PC-3 (cell line): ENCODE results near the gene WFS1. TPM values are rescaled to one million over a fixed set of nuclear protein-coding genes. Genes with fewer than 3 reads are reported as not detected.

Experiments used
- ATAC-seq: fragments of 200-7000 bp; cut with Tn5 transposase; 2 replicates; pipeline ENCODE4 v1.9.1; 2020; ENCODE audit warnings: mild to moderate bottlenecking, moderate library complexity
- BruUV-seq: library from RNA; stranded (reverse); fragments of 400-500 nt; replicated peaks from 2 replicates; lab custom pipeline; 2021; lab: Mats Ljungman, UMichigan
- CTCF ChIA-PET: fragments of 300-600 bp; sonication (Branson Sonifier 250); formaldehyde crosslinking; loops from one replicate; lab custom pipeline; 2022; ENCODE audit warnings: antibody characterized with exemption; lab: Charles Lee
- POLR2A ChIA-PET: fragments of 300-600 bp; sonication (Branson Sonifier 250); formaldehyde crosslinking; loops from one replicate; lab custom pipeline; 2022; ENCODE audit warnings: antibody characterized with exemption; ENCODE audit not compliant: unreplicated experiment; lab: Charles Lee
- DNase-seq: peaks from one replicate; pipeline ENCODE4 v3.0.0-alpha.2; 2015
- H2AFZ ChIP-seq: fragments of 300-600 bp; sonication (generic); 2 replicates; pipeline ENCODE4 v1.6.0; 2016; ENCODE audit warnings: antibody characterized with exemption, low read length
- H3F3A ChIP-seq: fragments of 300-600 bp; sonication (generic); one replicate; pipeline ENCODE4 v1.6.0; 2017; ENCODE audit warnings: antibody characterized with exemption, low read length, control low read depth, mild to moderate bottlenecking; ENCODE audit not compliant: unreplicated experiment
- H3K27ac ChIP-seq: fragments of 300-600 bp; sonication (generic); 2 replicates; pipeline ENCODE4 v1.5.1; 2016; ENCODE audit warnings: mild to moderate bottlenecking, low read length
- H3K27me3 ChIP-seq: fragments of 300-600 bp; sonication (generic); 2 replicates; pipeline ENCODE4 v1.6.1; 2016; ENCODE audit warnings: low read length, mixed read lengths
- H3K36me3 ChIP-seq: fragments of 300-600 bp; sonication (generic); 2 replicates; pipeline ENCODE4 v1.6.1; 2016; ENCODE audit warnings: low read depth, mixed run types, low read length, mixed read lengths
- H3K4me1 ChIP-seq: fragments of 300-600 bp; sonication (generic); 2 replicates; pipeline ENCODE4 v1.5.1; 2016; ENCODE audit warnings: low read length; ENCODE audit not compliant: insufficient read depth
- H3K4me2 ChIP-seq: fragments of 300-600 bp; sonication (generic); 2 replicates; pipeline ENCODE4 v1.6.0; 2016; ENCODE audit warnings: low read length
- H3K4me3 ChIP-seq: fragments of 300-600 bp; sonication (generic); 2 replicates; pipeline ENCODE4 v1.5.1; 2016; ENCODE audit warnings: mild to moderate bottlenecking, low read length, mixed read lengths
- H3K79me2 ChIP-seq: fragments of 300-600 bp; sonication (generic); 2 replicates; pipeline ENCODE4 v1.6.1; 2017; ENCODE audit warnings: low read length, mixed read lengths
- H3K9ac ChIP-seq: fragments of 300-600 bp; sonication (generic); 2 replicates; pipeline ENCODE4 v1.6.0; 2016; ENCODE audit warnings: mild to moderate bottlenecking, low read length
- H3K9me2 ChIP-seq: fragments of 300-600 bp; sonication (generic); replicated peaks from 2 replicates; pipeline ENCODE4 v1.6.1; 2016; ENCODE audit warnings: mixed run types, low read length, mixed read lengths
- H3K9me3 ChIP-seq: fragments of 300-600 bp; sonication (generic); 2 replicates; pipeline ENCODE4 v1.6.1; 2016; ENCODE audit warnings: low read length, mixed read lengths
- H4K20me1 ChIP-seq: fragments of 300-600 bp; sonication (generic); 2 replicates; pipeline ENCODE4 v1.6.1; 2016; ENCODE audit warnings: low read length, mixed read lengths
- CTCF ChIP-seq: fragments of 300-600 bp; sonication (generic); conservative IDR thresholded peaks from 2 replicates; pipeline ENCODE4 v1.5.1; 2017; ENCODE audit warnings: antibody characterized with exemption, low read depth, mild to moderate bottlenecking, low read length
- EZH2 ChIP-seq: fragments of 300-600 bp; sonication (generic); IDR thresholded peaks from one replicate; pipeline ENCODE4 v1.6.1; 2017; ENCODE audit warnings: antibody characterized with exemption, mild to moderate bottlenecking, low read length; ENCODE audit not compliant: unreplicated experiment
- EZH2phosphoT487 ChIP-seq: fragments of 300-600 bp; sonication (generic); IDR thresholded peaks from 2 replicates; pipeline ENCODE4 v1.6.1; 2018; ENCODE audit warnings: mild to moderate bottlenecking, antibody characterized with exemption, low read length, borderline replicate concordance
- intact Hi-C: fragments of 100-400 bp; cut with micrococcal nuclease; formaldehyde crosslinking; loops from 2 replicates; pipeline ENCODE4 v1.9.0; 2023
- total RNA-seq: library from RNA; depleted of rRNA; stranded (reverse); fragments of >200 nt; gene quantifications from 2 replicates; pipeline ENCODE4 v1.2.3, GENCODE V29; 2014

WFS1 gene
- total RNA-seq, 1 experiment from 2014 or later, result 35.7 TPM

GRCh38 chr4:6231663-6232165 lies 37.9 kb upstream of the WFS1 start:
- intact Hi-C loops, result no loop called here
- H3K4me2 ChIP-seq, result no peak overlapping the region

GRCh38 chr4:6232836-6233785 lies 36.5 kb upstream of the WFS1 start:
- Histone ChIP-seq H3F3A (no peaks in the 10 kb centered on the region), H3K9me3 (no peaks in the 10 kb centered on the region), H3K27ac (no peak overlapping the region), H3K4me2 (no peak overlapping the region), H3K9ac (no peak overlapping the region), H4K20me1 (no peaks in the 10 kb centered on the region), H3K36me3 (no peaks in the 10 kb centered on the region), H3K9me2 (no peaks in the 10 kb centered on the region), H3K79me2 (no peaks in the 10 kb centered on the region), H3K27me3 (no peaks in the 10 kb centered on the region; the same call in 1 of the 2 replicates), H3K4me1 (no peaks in the 10 kb centered on the region), H3K4me3 (no peak overlapping the region), H2AFZ (no peak overlapping the region)
- BruUV-seq, result no TSS peak
- ATAC-seq, result no peak
- ChIA-PET CTCF (no interaction called here), POLR2A (no interaction called here)
- no peak for DNase-seq
- intact Hi-C loops, result no loop called here
- TF ChIP-seq CTCF (no peak), EZH2 (no peak), EZH2phosphoT487 (no peak)

More at GRCh38 chr4:6231663-6232165, 37.9 kb upstream of the WFS1 start:
- H3F3A ChIP-seq, result no peaks in the 10 kb centered on the region
- H2AFZ ChIP-seq, result no peak overlapping the region
- no peaks in the 10 kb centered on the region for H3K4me1 ChIP-seq
- H3K27ac ChIP-seq, result no peak overlapping the region
- no peak overlapping the region for H3K9ac ChIP-seq
- no TSS peak for BruUV-seq
- POLR2A ChIA-PET, result no interaction called here
- no peaks in the 10 kb centered on the region for H3K36me3 ChIP-seq
- no peaks in the 10 kb centered on the region; the same call in 1 of the 2 replicates for H3K27me3 ChIP-seq
- DNase-seq (no peak), ATAC-seq (no peak)
- CTCF ChIA-PET, result no interaction called here
- H3K9me2 ChIP-seq, result no peaks in the 10 kb centered on the region
- H3K4me3 ChIP-seq, result no peak overlapping the region
- no peaks in the 10 kb centered on the region for H4K20me1 ChIP-seq
- TF ChIP-seq EZH2 (no peak), CTCF (no peak), EZH2phosphoT487 (no peak)
- H3K9me3 ChIP-seq, result no peaks in the 10 kb centered on the region
- no peaks in the 10 kb centered on the region for H3K79me2 ChIP-seq

GRCh38 chr4:6233929-6234328 lies 35.7 kb upstream of the WFS1 start:
- Histone ChIP-seq H3F3A (no peaks in the 10 kb centered on the region), H3K9ac (no peak overlapping the region), H3K36me3 (no peaks in the 10 kb centered on the region), H3K4me1 (no peaks in the 10 kb centered on the region), H3K27me3 (no peaks in the 10 kb centered on the region), H3K4me2 (no peak overlapping the region), H3K9me2 (no peaks in the 10 kb centered on the region), H4K20me1 (no peaks in the 10 kb centered on the region), H2AFZ (no peak overlapping the region), H3K9me3 (no peaks in the 10 kb centered on the region), H3K27ac (no peak overlapping the region), H3K4me3 (no peak overlapping the region), H3K79me2 (no peaks in the 10 kb centered on the region)
- POLR2A ChIA-PET, result no interaction called here
- CTCF ChIA-PET, result no interaction called here
- no TSS peak for BruUV-seq
- ATAC-seq, result no peak
- intact Hi-C loops, result no loop called here
- no peak for DNase-seq
- TF ChIP-seq EZH2, result no peak
- TF ChIP-seq EZH2phosphoT487, result no peak
